NCI-H1436 treated with DMSO at 0.1 percent for 48 hours (cell line): Measurements from ENCODE around the gene FHIT.

Source experiments
- DNase-seq: peaks from one replicate; lab custom pipeline; 2025; lab: John Stamatoyannopoulos, UW

The FHIT gene

GRCh38 chr3:60469481-60469880, 781.8 kb downstream of the FHIT start:
- no peak for DNase-seq

- DNase-seq = no peak
Observed at GRCh38 chr3:60463685-60464084, 787.6 kb downstream of the FHIT start.

GRCh38 chr3:60461267-60461666, 790.0 kb downstream of the FHIT start:
- no peak for DNase-seq

GRCh38 chr3:60456180-60456579, 795.1 kb downstream of the FHIT start:
- DNase-seq = no peak

- DNase-seq = no peak
Observed at GRCh38 chr3:60453326-60453725, 797.9 kb downstream of the FHIT start.

- DNase-seq = no peak
Observed at GRCh38 chr3:60448696-60449095, 802.6 kb downstream of the FHIT start.

- no peak for DNase-seq
Observed at GRCh38 chr3:60445446-60445845, 805.8 kb downstream of the FHIT start.

- no peak for DNase-seq
Observed at GRCh38 chr3:60444898-60445437, 806.3 kb downstream of the FHIT start.

- no peak for DNase-seq
Observed at GRCh38 chr3:60440869-60441268, 810.4 kb downstream of the FHIT start.

GRCh38 chr3:60435941-60436650, 815.2 kb downstream of the FHIT start:
- DNase-seq = no peak

- DNase-seq = no peak
Observed at GRCh38 chr3:60434950-60435349, 816.3 kb downstream of the FHIT start.

GRCh38 chr3:60434323-60434722, 816.9 kb downstream of the FHIT start:
- no peak for DNase-seq

GRCh38 chr3:60431599-60431958, 819.7 kb downstream of the FHIT start:
- no peak for DNase-seq

- DNase-seq = no peak
Observed at GRCh38 chr3:60430205-60430604, 821.0 kb downstream of the FHIT start.

- no peak for DNase-seq
Observed at GRCh38 chr3:60427109-60427508, 824.1 kb downstream of the FHIT start.

- DNase-seq = no peak
Observed at GRCh38 chr3:60424942-60425341, 826.3 kb downstream of the FHIT start.

- DNase-seq = no peak
Observed at GRCh38 chr3:60424034-60424433, 827.2 kb downstream of the FHIT start.

- DNase-seq = no peak
Observed at GRCh38 chr3:60423556-60423955, 827.7 kb downstream of the FHIT start.

- DNase-seq = no peak
Observed at GRCh38 chr3:60421749-60422446, 829.4 kb downstream of the FHIT start.

- DNase-seq = no peak
Observed at GRCh38 chr3:60417576-60417975, 833.7 kb downstream of the FHIT start.

- DNase-seq = no peak
Observed at GRCh38 chr3:60414011-60414410, 837.2 kb downstream of the FHIT start.

GRCh38 chr3:60413551-60413950, 837.7 kb downstream of the FHIT start:
- DNase-seq = no peak

- DNase-seq = no peak
Observed at GRCh38 chr3:60403866-60404265, 847.4 kb downstream of the FHIT start.

GRCh38 chr3:60402931-60403330, 848.3 kb downstream of the FHIT start:
- no peak for DNase-seq
